AG04449 (cell line): ENCODE results near the gene ITGB3.
A peak's percentile ranks its signal among the peaks of the same experiment; 100 is the strongest.

Experiments
- CTCF ChIA-PET: fragments of 350-600 bp; formaldehyde crosslinking; extraction: SDS; loops from one replicate; lab custom pipeline; 2021; ENCODE audit warnings: antibody characterized with exemption; lab: Yijun Ruan, JAX
- POLR2A ChIA-PET: fragments of 400-600, 350-600 bp; formaldehyde crosslinking; extraction: SDS; loops from one replicate; lab custom pipeline; 2020; ENCODE audit warnings: antibody characterized with exemption, inconsistent platforms; lab: Yijun Ruan, JAX
- DNase-seq: peaks from one replicate; pipeline ENCODE4 v3.0.0-alpha.2; 2010; ENCODE audit warnings: low read depth, low spot score
- H3K4me3 ChIP-seq: 2 replicates; pipeline ENCODE4 v1.5.1; 2011; ENCODE audit warnings: low read depth, mild to moderate bottlenecking, control low read depth, low read length
- TF ChIP-seq, protein P1 (sequence below): IDR thresholded peaks from one replicate; pipeline ENCODE4 v1.5.1; 2011; ENCODE audit warnings: mild to moderate bottlenecking, moderate library complexity, low read length, control low read depth, inconsistent platforms; ENCODE audit not compliant: insufficient read depth; ENCODE audit errors: missing control alignments

Gene ITGB3

DNA sequence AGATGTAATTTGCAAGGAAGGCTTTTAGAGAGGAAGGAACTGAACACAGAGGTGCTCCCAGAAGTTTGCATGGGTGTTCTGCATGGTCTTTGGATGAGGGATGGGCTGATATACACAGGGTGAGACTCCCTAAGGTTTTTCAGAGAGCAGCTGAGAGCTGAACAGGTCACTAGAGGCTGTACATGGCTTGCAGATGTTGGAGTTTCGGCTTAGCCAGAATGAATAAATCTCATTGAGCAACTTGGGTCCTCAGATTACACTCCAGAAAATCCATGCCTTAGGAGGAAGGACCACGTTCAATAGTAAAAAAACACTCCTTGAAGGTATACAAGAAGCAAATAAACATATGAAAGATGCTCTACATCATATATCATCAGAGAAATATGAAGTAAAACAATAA, 7.5 kb upstream of the ITGB3 start:
- TF ChIP-seq, protein P1, sequence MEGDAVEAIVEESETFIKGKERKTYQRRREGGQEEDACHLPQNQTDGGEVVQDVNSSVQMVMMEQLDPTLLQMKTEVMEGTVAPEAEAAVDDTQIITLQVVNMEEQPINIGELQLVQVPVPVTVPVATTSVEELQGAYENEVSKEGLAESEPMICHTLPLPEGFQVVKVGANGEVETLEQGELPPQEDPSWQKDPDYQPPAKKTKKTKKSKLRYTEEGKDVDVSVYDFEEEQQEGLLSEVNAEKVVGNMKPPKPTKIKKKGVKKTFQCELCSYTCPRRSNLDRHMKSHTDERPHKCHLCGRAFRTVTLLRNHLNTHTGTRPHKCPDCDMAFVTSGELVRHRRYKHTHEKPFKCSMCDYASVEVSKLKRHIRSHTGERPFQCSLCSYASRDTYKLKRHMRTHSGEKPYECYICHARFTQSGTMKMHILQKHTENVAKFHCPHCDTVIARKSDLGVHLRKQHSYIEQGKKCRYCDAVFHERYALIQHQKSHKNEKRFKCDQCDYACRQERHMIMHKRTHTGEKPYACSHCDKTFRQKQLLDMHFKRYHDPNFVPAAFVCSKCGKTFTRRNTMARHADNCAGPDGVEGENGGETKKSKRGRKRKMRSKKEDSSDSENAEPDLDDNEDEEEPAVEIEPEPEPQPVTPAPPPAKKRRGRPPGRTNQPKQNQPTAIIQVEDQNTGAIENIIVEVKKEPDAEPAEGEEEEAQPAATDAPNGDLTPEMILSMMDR, result no peak
- ChIA-PET POLR2A (no interaction called here), CTCF (interaction anchor here (1.1 to 1.7 kb wide), 2 partner anchors 17 to 70 kb away, joined by 4 to 7 read pairs; no protein-coding TSS in a partner anchor)
- H3K4me3 ChIP-seq, result no peak overlapping the region
- no peak for DNase-seq

DNA sequence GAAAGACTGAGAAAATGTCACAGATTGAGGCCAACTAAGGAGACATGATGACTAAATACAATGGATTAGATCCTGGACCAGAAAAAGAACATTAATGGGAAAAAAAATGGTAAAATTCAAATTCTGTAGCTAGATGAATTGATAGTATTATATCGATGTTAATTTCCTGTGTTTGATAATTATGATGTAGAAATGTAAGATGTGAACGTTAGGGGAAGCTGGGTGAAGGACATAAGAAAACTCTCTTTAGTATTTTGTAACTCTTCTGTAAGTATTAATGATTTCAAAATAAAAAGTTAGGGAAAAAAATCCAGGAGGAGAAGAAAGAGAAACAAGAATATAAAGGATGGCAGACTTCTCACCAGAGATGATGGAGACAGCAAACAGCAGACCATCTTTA, 2.8 kb upstream of the ITGB3 start:
- H3K4me3 ChIP-seq, result no peak overlapping the region
- TF ChIP-seq, protein P1, result no peak
- ChIA-PET CTCF (interaction anchor here (0.7 kb wide), 1 partner anchor 10 kb away, joined by 3 read pairs; no protein-coding TSS in a partner anchor), POLR2A (interaction anchor here (1.0 kb wide), 1 partner anchor 11 kb away, joined by 3 read pairs; no protein-coding TSS in a partner anchor)
- no peak for DNase-seq

DNA sequence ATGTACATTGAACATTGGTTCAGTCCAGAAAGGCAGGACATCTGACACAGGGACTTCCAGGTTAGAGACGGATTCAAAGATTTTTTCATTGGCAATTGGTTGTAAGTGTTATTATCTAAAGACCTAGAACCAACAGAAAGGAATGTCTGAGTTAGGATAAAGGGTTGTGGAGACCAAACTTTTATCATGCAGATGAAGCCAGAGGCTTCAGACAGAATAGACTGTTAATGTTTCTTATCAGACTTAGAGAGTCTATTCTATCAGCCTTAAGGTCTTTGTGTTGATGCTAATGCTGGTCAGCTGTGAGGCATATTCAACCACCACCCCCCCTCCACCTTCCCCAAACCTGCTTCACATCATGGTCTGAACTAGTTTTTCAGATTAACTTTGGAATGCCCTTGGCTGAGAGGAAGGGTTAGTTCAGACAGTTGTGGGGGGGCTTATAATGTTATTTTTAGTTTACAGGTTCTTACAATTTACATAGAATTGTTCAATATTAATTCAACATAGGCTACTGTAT, 2.1 kb upstream of the ITGB3 start:
- CTCF ChIA-PET, result interaction anchor here (1.2 to 3.0 kb wide), 2 partner anchors 9 to 65 kb away, joined by 3 to 23 read pairs; no protein-coding TSS in a partner anchor
- TF ChIP-seq, protein P1, result no peak
- DNase-seq, result no peak
- POLR2A ChIA-PET, result interaction anchor here (1.0 kb wide), 1 partner anchor 10 kb away, joined by 3 read pairs; no protein-coding TSS in a partner anchor
- H3K4me3 ChIP-seq, result no peak overlapping the region

DNA sequence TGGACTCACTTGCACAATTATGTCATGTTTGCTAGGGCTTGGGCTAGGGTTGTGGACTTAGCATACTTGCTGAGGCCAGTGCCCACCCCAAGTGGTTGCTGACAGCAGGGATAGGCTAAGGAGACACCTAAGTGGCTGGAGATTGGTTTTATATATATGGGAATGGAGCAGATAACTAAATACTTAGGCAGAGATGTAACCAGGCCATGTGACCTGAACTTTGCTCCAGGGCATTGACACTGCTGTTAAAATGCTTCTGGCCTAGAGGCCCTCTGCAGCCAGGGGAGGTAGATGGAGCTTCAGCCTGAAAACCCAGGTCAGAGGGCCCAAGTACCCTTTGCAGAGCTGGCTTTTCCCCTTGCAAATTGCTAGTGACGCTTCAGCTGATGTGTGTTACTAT, 1.4 kb upstream of the ITGB3 start:
- POLR2A ChIA-PET, result no interaction called here
- CTCF ChIA-PET, result interaction anchor here (0.7 to 3.0 kb wide), 3 partner anchors 9 to 64 kb away, joined by 3 to 23 read pairs (median 4); no protein-coding TSS in a partner anchor
- H3K4me3 ChIP-seq, result no peak overlapping the region
- TF ChIP-seq, protein P1, result no peak
- no peak for DNase-seq

DNA sequence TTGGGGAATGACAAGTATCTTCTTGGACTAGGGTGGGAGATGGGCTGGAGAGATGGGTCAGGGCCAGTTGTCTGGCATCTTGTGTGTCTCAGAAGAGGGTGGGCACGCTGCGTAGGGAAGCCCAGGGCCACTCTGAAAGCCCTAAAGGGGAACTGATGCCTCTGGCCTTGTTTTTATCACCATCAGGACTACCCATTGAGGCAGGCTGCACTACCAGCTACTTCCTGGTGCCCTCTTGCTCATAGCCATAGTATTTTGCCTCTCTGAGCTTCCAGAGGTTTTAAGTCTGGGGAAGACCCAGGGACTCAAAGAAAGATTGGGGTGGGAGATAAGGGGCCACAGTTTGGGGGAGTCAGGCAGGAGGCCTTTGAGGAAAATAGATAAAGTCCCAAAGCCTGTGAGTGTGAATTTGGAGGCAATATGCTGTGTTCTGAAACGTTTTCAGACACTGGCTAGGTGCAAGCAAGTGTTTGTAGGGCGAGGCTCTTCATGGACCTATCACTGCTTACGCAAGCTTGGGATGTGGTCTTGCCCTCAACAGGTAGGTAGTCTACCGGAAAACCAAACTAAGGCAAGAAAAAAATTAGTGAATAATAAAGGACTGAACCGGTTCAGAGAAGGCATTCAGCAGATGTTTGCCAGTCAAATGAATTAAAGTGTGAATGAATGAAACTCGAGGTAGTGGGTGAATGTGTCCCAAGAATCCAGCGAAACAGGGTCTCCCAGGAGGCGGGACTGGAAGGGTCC, 688 bp upstream of the ITGB3 start:
- H3K4me3 ChIP-seq, result peak overlapping the region; percentile 73
- ChIA-PET POLR2A (no interaction called here), CTCF (interaction anchor here (3.0 kb wide), 1 partner anchor 10 kb away, joined by 23 read pairs; no protein-coding TSS in a partner anchor)
- TF ChIP-seq, protein P1, result no peak
- no peak for DNase-seq
